GM12874 (cell line): ENCODE data around the gene DSCAML1.

Source experiments
- TF ChIP-seq, protein P1 (sequence below): IDR thresholded peaks from 2 replicates; pipeline ENCODE4 v1.5.1; 2011; ENCODE audit warnings: low read depth, mild to moderate bottlenecking, control low read depth, low read length, moderate library complexity; ENCODE audit not compliant: insufficient read depth

DSCAML1 gene

DNA sequence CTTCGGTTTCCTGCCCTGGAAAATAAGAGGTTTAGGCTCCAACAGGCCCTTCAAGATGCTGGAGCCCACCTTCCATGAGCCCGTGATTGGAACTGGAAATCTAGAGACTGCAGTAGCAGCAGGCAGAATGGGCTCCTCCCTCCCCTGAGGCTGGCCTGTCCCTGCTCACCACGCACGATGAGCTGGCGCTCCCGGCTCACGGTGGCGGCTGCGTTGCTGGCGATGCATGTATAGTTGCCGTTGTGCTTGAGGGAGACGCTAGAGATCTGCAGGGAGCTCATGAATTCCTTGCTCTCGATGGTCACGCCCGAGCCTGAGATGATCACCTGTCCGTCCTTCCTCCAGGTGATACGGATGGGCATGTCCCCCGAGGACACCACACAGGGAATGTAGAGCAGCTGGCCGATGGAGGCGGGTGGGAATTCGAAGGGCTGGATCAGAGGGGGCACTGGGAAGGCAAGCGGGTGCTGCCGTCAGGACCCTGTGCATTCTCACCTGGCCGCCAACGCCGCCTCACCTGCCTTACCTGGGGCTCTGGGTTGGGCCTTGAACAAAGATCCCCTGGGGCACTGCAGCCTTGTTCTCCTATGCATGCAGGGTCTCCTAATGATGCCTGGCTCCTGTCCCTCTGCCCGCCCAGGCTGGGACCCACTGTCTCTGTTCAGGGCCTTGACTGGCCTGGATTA, 291.6 kb downstream of the DSCAML1 start:
- TF ChIP-seq, protein P1, sequence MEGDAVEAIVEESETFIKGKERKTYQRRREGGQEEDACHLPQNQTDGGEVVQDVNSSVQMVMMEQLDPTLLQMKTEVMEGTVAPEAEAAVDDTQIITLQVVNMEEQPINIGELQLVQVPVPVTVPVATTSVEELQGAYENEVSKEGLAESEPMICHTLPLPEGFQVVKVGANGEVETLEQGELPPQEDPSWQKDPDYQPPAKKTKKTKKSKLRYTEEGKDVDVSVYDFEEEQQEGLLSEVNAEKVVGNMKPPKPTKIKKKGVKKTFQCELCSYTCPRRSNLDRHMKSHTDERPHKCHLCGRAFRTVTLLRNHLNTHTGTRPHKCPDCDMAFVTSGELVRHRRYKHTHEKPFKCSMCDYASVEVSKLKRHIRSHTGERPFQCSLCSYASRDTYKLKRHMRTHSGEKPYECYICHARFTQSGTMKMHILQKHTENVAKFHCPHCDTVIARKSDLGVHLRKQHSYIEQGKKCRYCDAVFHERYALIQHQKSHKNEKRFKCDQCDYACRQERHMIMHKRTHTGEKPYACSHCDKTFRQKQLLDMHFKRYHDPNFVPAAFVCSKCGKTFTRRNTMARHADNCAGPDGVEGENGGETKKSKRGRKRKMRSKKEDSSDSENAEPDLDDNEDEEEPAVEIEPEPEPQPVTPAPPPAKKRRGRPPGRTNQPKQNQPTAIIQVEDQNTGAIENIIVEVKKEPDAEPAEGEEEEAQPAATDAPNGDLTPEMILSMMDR, result no peak

DNA sequence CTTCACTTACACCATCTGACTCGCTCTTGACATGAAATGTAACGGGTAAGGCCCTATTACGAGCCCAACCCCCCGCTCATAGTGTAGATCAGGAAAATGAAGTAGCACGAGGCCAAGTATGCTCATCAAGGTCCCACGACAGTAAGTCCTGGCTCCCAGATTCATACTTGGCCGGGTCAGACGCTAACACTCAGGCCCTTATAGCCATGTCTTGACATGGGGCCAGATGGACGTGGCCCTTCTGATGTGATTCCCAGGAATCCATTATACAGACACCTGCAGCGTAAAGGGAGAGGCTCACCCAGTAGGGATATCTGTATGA, 294.3 kb downstream of the DSCAML1 start:
- TF ChIP-seq, protein P1, result no peak

DNA sequence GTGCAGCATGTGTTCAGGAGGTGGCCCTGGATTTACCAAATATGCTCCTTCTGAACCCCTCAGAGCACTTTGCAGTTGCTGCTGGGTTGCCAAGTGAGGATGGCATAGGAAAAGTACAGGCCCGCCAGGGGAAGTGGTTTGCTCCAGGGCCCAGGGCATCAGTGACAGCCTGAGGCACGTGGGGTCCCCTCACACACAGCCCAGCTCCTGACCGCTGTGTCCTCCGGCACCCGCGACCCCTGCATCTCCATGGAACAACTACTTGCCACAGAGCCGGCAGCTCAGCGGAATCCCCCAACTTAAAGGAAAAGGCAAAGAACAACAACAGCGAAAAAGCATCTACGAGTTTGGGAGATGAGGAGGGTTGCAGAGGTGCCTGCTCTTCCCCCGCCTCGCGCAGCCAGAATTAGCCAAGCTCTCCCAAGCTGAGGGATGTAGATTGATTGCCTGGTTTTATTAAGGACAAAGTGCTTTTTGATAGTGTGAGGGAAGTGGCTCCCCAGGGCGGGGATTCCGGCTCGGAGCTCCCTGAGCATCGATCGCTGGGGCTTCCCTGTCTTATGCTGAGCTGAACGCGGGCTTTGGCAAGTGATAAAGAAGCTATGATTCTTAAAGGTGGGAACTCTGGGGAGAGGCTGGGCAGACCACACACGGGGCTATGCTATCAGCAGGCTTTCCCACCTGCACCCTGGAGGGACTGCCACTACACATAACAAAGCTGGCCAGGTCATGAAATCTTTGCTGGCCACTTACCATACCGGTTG, 294.8 kb downstream of the DSCAML1 start:
- TF ChIP-seq, protein P1, result no peak

DNA sequence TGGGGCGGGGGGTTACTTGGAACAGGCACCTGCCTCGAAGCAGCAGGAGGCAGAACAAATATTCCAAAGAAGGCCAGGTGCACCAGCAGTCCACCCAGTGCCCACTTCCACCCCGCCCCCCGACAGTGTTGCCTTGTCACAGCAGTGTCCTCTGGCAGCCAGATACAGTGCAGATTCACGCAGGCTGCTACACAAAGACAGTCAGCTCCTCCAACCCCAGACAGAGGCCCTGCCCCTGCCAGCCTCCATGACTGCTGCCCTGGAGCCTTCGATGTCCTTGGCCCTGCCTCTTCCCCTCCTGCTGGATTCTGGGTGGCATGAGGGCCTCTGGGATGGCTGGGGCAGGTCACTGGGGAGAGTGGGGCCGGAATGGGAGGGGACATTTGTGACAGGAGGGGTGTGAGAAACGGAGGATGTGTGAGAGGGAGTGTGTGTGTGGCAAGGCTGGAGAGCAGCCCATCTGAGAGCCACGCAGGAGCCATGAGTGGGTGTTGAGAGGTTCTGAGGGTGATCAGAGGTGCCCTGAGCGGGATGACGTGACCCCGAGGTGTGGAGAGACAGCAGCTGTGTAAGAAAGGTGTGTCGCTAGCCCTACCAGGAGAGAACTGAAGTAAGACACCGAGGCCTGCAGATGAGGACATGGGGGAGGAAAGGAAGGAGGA, 295.6 kb downstream of the DSCAML1 start:
- TF ChIP-seq, protein P1, result no peak

DNA sequence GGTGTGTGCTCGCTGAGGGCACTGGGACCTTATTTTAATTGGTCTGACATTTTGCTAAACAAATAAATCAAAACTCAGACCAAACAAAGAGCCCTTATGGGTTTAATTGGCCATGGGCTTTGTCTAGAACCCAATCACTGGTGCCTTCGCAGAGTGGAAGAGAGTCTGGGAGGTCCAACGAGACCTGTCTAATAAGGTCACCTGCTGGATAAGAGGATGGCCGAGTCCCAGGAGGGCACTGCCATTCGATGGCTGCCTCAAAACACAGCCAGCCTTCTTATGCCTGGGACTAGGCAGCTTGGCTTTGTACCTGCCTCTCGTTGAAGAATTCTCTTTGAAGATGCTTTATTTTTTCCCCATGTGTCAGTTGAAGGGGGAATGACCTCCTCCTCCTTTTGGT, 298.2 kb downstream of the DSCAML1 start:
- TF ChIP-seq, protein P1, result no peak

DNA sequence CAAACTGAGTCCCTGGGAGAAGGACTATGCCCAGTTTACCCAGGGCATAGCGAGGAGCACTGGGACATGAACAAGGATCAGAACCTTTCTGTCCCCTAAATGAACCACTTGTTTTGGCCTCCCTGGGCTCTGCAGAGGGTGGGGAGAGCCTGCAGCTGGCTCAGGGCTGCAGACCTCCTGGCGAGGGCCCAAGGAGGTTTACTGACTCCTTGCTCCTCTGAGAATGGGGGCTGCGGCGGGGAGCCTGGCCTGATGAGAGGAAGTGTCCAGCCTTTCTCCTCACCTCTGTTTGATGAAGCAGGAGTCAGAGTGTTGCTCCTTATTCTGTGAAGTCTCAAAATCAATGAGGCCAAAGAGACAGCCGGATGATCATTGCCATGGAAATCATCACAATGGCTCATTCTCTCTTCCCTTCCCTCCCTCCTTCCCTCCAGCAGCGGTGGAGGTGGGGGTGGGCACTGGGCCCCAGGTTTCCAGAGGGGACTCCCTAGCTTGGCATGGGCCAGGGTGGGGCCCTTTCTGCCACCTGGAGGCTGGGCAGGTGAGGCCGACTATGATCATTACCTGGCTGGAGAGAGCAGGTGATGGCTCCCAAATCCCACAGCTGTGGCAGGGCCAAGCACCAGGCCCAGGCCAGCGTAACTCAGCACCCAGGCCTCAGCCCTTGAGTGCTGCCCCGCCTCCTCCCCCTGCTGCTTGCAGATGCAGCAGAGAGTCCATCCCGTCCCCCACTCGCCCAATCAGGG, 299.6 kb downstream of the DSCAML1 start:
- TF ChIP-seq, protein P1, result no peak

DNA sequence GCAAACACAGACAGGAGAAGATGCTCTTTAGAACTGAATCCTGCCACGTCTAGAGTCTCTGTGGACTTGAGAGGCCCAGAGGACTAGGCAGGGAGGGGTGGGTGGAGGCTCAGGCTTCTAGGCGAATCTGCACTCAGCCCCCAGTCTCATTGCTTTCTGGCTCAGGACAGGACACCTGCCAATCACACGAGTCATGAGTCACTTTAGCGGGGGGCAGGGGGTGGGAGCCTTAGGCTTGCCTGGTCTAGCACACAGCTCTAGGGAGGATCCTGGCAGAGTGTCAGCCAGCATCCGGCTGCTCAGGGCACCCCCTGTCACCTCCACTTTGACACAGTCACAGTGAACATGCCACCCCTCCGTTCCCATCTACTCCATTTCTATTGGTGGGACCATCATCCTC, 301.7 kb downstream of the DSCAML1 start:
- TF ChIP-seq, protein P1, result no peak
